T-helper 2 cell (primary cell): ENCODE data around the gene TRHDE.
"Not testable (repeated sequence)": the region's sequence is repeated elsewhere in the genome, so short reads cannot be mapped to it uniquely, and the experiment has no call there.

Experiments used
- DNase-seq, 5 experiments: peaks; one replicate each; pipeline versions ENCODE4 v3.0.0 to v3.0.0-alpha.2; 2012 to 2022

TRHDE gene

GRCh38 chr12:72520044-72520678 lies 248.0 kb downstream of the TRHDE start:
- DNase-seq = not testable (repeated sequence)

GRCh38 chr12:72521326-72521725 lies 249.2 kb downstream of the TRHDE start:
- DNase-seq = no peak

- DNase-seq = no peak
Observed at GRCh38 chr12:72522411-72522810, 250.2 kb downstream of the TRHDE start.

DNA sequence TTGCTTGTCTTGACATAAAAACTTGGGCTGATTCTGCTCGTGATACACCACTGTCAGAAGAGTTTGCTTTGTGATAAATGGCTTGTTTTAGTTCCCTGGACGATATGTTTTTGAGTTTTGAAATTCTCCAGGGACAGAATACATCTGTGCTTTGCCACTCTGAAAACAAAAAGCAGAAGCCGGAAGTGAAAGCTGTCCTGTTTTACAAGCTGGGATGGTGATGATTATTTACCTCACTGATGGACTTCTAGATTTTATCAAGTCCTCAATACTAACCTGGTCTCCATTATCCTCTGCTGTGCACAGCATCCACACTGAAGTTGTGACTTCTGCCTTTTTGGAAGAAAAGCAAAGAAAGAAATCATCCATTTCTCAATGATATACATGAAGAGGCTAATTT lies 251.6 kb downstream of the TRHDE start:
- no peak for DNase-seq

GRCh38 chr12:72535212-72535990 lies 263.2 kb downstream of the TRHDE start:
- no peak for DNase-seq

DNA sequence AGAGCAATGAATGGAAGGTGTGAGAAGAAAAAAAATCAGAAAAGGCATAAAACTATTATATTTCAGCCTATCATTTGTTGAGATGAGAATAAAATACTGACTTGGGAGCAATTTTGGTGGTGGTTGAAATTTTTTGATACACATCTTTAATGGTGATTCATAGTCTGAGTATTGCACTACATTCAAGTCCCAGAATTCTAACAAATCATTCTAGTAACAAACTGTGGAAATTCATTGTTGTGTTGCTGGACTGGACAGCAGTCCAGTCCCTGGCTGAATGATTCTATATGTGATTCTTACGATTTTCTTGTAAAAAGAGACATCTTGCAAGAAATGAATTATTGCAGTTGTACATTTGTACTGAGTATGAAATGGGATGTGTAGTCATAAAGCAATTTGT lies 268.6 kb downstream of the TRHDE start:
- DNase-seq = no peak

DNA sequence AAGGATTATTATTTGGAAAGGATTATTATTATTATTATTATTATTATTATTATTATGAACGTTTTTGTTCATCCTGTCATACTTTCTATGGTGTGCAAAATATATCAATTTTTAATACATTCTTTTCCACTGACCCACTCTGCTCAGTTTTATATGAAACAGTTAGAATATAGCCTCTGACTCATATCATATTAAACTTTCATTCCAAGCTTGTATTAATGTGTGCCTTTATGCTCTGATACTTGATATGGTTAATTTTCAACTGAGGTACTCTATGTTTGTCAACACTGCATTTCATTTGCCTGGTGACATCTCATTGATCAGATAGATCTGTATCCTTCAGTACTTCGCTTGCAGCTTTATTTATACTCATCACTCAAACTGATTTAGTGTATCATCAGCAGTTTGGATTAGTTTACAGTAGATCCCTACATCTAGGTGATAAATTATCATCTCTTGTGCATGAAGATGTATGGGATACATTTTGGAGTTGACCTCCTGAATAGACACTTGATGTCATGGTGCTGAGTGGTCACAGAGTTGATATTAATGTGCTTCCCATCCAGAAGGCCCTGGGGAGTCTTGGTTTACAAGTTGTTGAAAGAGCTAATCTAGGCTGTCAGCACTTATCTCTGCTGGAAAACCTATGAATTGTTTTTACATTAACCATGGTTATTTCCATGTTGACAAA lies 271.8 kb downstream of the TRHDE start:
- no peak for DNase-seq

GRCh38 chr12:72546106-72546505 lies 273.9 kb downstream of the TRHDE start:
- DNase-seq = no peak

DNA sequence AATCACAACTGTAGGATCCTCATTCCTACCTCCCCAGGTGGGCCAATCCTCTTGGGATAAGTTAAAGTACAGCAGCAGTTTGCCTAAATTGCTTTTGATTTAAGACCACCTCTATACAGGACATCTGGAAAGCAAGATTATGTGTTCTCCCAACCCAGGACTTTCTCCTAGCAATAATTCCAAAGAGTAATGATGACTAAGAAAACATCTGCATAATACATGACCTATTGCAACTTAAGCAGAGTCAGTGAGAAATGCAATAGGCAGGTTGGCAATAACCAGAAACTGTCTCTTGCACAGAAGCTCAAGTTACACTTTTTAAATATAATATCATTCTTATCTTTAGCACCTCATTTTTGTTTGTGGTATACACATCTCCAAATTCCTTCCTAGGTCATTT lies 275.4 kb downstream of the TRHDE start:
- DNase-seq = no peak

DNA sequence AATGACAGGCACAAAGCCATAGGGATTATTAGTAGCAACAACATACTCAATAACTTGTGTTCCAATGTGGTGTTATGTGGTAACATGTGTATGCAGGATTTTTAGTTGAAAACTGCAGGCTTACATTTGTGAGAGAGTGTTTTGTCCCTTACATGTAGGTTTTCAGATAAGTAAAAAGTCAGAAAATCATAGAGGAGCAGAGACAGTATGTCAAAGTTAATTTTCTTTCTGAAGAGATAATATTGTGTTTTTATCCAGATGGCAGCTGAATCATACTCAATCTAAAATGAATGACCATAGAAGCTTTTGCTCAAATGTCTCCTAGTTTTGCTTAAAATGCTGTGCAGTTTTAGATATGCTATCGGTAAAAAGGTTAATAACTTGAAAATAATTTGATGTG lies 277.0 kb downstream of the TRHDE start:
- DNase-seq = no peak

GRCh38 chr12:72560003-72560769 lies 288.0 kb downstream of the TRHDE start:
- DNase-seq = no peak

DNA sequence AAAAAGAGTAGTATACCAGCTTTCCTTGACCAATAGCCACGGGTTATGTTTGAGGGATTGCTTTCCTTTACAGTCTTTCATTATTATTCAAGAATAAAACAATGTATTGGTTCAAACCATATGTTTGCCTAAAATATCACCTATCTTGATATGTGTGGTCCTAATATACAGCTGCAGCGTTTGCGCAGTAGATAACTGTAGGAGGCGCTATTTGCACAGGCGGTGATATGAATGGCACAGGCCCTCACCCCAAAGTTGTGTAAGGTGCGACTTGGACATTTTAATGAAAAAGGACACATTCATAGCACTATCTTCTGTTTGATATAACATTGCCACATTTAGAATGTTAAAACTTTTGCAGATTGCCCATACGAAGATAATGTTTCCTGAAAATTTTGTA lies 298.4 kb downstream of the TRHDE start:
- DNase-seq = peak in 1 of 5 experiments; percentile 1

GRCh38 chr12:72574138-72574537 lies 302.0 kb downstream of the TRHDE start:
- no peak for DNase-seq

DNA sequence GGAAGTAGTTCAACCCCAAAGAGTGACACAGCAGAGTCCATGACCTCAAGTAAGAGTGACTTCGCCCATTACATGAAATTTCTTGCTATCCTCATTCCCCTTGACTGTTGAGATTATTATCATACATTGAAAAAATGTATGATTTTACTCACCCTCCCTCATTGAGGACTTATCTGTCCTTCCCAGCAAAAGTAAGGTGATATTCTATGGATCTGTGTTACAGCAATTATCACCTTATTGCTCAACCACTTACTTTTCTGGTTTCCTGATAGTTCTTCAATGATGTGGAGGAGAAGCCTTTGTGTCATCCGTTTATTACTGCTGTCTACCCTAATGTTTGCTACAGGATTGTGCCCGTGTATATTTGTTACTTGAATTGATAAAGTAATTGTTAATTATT lies 306.2 kb downstream of the TRHDE start:
- DNase-seq = no peak

- no peak for DNase-seq
Observed at GRCh38 chr12:72586456-72586855, 314.3 kb downstream of the TRHDE start.

DNA sequence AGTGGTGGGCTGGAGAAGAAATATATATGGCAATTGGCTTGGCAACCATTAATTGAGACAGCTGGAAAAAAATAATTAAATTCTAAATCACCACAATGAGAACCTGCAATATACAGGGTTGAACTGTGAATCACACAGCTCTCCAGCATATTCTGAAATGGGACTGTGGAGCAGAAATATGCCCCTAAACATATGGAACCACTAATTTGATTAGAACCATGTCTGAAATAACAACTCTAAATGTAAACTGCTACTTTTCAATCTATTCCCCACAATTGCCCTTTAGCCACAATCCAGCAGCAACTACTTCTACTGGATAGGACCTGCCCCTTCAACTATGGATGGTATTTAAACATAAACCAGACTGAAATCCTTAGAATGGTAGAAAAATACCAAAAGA lies 330.4 kb downstream of the TRHDE start:
- DNase-seq = no peak

DNA sequence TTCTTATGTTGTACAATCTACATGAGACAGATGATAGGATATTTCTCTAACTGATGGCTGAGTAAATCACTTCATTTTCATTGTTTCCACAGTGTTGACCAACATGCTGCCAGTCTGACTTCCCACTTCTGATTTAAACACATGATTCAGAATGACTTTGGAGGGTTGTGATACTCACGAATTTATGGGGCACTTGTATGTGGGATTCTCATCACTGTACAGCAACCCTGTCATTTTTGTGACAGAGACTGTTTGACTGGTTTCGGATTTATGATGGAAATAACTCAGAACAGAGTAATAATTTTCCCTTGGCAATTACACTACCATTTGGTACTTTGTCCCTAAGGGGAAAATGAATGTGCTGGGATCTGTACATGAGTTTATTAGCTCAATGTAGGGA lies 333.8 kb downstream of the TRHDE start:
- no peak for DNase-seq

DNA sequence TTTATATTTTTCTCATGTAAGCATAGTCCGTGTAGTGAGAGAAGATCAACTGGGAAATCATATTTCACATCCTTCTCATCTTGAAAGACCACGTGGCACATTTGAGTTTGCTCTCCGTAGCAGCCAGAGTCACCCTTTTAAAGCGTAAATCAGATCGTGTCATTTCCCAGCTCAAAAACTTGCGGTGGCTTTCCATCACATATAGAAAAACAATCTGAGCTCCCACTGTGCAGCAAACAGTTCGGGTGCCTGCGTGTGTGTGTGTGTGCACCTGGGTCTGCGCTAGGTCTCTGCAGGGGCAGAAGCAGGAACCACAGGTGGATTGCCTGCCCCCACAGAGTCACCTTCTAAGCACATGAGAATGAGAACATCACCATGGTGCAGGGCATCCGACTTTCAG lies 338.2 kb downstream of the TRHDE start:
- DNase-seq = no peak

DNA sequence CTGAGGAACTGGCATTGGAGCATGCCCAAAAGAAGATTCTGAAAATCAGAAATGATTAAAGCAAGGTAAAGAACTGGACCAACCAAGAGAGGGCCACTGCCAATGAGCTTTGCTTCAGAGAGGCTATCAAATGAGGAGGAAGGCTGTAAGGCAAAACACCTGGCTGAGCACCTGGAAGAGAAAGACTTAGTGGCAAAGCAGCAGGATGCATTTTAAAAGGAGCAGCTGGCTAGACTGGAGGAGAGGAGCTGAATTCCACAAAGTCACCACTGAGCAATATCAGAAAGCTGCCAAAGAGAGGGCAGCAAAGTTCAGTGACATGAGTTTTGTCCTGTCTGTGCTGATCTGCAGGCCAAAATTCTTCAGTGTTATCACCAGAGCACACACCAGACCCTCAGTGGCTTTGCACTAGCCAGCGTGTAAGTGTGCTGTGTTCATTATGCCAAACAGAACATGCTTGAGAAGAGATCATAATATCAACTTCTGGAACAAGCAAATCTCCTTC lies 338.7 kb downstream of the TRHDE start:
- DNase-seq = no peak

- DNase-seq = no peak
Observed at GRCh38 chr12:72612171-72612570, 340.0 kb downstream of the TRHDE start.

GRCh38 chr12:72618764-72619163 lies 346.6 kb downstream of the TRHDE start:
- no peak for DNase-seq

GRCh38 chr12:72622556-72622955 lies 350.4 kb downstream of the TRHDE start:
- DNase-seq = no peak
